Fibroblast of lung (primary cell): ENCODE measurements around the gene LRRC15.

Source experiments
- EZH2 ChIP-seq: IDR thresholded peaks from 2 replicates; pipeline ENCODE4 v1.5.1; 2012; ENCODE audit warnings: low read length, control low read depth, mild to moderate bottlenecking; ENCODE audit errors: missing control alignments
- TF ChIP-seq, protein P1 (sequence below), 2 donors: IDR thresholded peaks in 1 of 2; conservative IDR thresholded peaks in 1 of 2; 1 replicate in 1 of 2; 2 replicates in 1 of 2; pipeline ENCODE4 v1.5.1; 2011 to 2012; ENCODE audit warnings: low read length in 2 of 2, control low read depth in 1 of 2, inconsistent platforms in 1 of 2, low read depth in 1 of 2, mild to moderate bottlenecking in 1 of 2

DNA sequence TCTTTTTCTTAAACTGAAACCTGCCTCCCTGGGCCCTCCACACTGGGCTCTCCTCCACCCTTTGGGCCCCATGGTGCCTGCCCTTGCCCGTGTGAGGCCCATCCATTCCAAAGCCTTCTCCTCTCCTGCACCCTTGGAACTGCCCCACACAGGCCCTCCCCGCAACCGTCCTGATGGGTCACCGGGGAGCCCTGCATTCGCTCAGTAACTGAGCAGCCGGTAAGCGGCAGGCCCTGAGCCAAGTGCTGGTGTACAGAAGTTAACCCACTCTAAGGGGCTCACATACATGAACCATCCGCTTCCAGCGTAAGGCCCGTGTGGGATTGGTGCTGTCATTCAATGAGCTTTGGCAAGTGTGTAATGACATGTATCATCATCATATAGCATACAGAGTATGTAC is 5.4 kb upstream of the LRRC15 start:
- TF ChIP-seq EZH2 = no peak
- TF ChIP-seq, protein P1, sequence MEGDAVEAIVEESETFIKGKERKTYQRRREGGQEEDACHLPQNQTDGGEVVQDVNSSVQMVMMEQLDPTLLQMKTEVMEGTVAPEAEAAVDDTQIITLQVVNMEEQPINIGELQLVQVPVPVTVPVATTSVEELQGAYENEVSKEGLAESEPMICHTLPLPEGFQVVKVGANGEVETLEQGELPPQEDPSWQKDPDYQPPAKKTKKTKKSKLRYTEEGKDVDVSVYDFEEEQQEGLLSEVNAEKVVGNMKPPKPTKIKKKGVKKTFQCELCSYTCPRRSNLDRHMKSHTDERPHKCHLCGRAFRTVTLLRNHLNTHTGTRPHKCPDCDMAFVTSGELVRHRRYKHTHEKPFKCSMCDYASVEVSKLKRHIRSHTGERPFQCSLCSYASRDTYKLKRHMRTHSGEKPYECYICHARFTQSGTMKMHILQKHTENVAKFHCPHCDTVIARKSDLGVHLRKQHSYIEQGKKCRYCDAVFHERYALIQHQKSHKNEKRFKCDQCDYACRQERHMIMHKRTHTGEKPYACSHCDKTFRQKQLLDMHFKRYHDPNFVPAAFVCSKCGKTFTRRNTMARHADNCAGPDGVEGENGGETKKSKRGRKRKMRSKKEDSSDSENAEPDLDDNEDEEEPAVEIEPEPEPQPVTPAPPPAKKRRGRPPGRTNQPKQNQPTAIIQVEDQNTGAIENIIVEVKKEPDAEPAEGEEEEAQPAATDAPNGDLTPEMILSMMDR (conservative IDR thresholded peaks at IDR 0.05 in 1 of 2, IDR thresholded peaks at IDR 0.05 in 1 of 2; ENCODE audit: low read depth in 1 of 2, low read length in 2 of 2) = no peak
